HG02973 (cell line): Measurements from ENCODE around the gene ETFB.

Experiments used
- ATAC-seq: cut with Tn5 transposase; IDR thresholded peaks from one replicate; pipeline ENCODE4 v1.9.1; 2021; ENCODE audit warnings: moderate library complexity; ENCODE audit not compliant: unreplicated experiment

Gene ETFB

GRCh38 chr19:51375504-51376221, 9.5 kb upstream of the ETFB start:
- no peak for ATAC-seq

- ATAC-seq = no peak
These were observed 6.7 kb upstream of the ETFB start, which contains the start of gene NKG7 for GRCh38 chr19:51372649-51373504. Gene NKG7 (minus strand): TSS chr19:51372654. CDS start chr19:51372535, 119 bp downstream.

- ATAC-seq = no peak
These were observed 5.9 kb upstream of the ETFB start for GRCh38 chr19:51372021-51372648.

GRCh38 chr19:51371186-51371690, 5.0 kb upstream of the ETFB start:
- ATAC-seq = no peak

- no peak for ATAC-seq
These were observed 4.0 kb upstream of the ETFB start for GRCh38 chr19:51370230-51370629.

- no peak for ATAC-seq
These were observed 2.4 kb upstream of the ETFB start, which contains the start of gene CLDND2 for GRCh38 chr19:51368366-51369282. Gene CLDND2 (minus strand): TSS chr19:51369003. CDS start chr19:51368577, 426 bp downstream.

- peak; percentile 71 for ATAC-seq
These were observed 1.6 kb upstream of the ETFB start for GRCh38 chr19:51367565-51368365.

- no peak for ATAC-seq
These were observed 1.0 kb upstream of the ETFB start for GRCh38 chr19:51367255-51367564.

GRCh38 chr19:51366389-51367254, 434 bp upstream of the ETFB start:
- ATAC-seq = peak; percentile 40

- no peak for ATAC-seq
These were observed 800 bp downstream of the ETFB start for GRCh38 chr19:51365211-51365964.

- ATAC-seq = no peak
These were observed 1.7 kb downstream of the ETFB start for GRCh38 chr19:51364200-51365106.

- no peak for ATAC-seq
These were observed 4.9 kb downstream of the ETFB start for GRCh38 chr19:51361239-51361638.

GRCh38 chr19:51359294-51359693, 6.9 kb downstream of the ETFB start:
- no peak for ATAC-seq

- ATAC-seq = no peak
These were observed 8.2 kb downstream of the ETFB start for GRCh38 chr19:51357952-51358351.

- ATAC-seq = no peak
These were observed 9.9 kb downstream of the ETFB start for GRCh38 chr19:51356159-51356801.

GRCh38 chr19:51354742-51355148, 11.4 kb downstream of the ETFB start:
- ATAC-seq = no peak
